ENCODE measurements around the gene SOS1. TPM values are rescaled to one million over a fixed set of nuclear protein-coding genes. Genes with fewer than 3 reads are reported as not detected.

The SOS1 gene
- total and polyA plus RNA-seq, 9 donors, result 14.4 to 70.1 (median 41.8) TPM

- intact Hi-C loops (cut with DNase I), result no loop called here
- Histone ChIP-seq H3K9me3 (no peaks in the 10 kb centered on the region), H3K4me1 (ENCODE audit: insufficient read depth) (peaks cover 3% of the 10 kb centered on the region), H3K27me3 (no peaks in the 10 kb centered on the region), H3K36me3 (no peaks in the 10 kb centered on the region), H3K4me3 (no peak overlapping the region), H3K27ac (no peak overlapping the region)
- DNase-seq, result no peak
- WGBS, 3 donors, result 94 to 95% (median 95%) methylated on average over 3 of the region's 3 CpGs
- TF ChIP-seq EP300 (IDR thresholded peaks at IDR 0.05), result no peak
- TF ChIP-seq POLR2A (IDR thresholded peaks at IDR 0.05), result no peak
- no peak for TF ChIP-seq CTCF (IDR thresholded peaks at IDR 0.05)
Observed at GRCh38 chr2:38978908-38979307, 141.9 kb downstream of the SOS1 start.

- H3K27me3 ChIP-seq, result no peaks in the 10 kb centered on the region
- H3K36me3 ChIP-seq, result no peaks in the 10 kb centered on the region
- peaks cover 3% of the 10 kb centered on the region for H3K4me1 ChIP-seq (ENCODE audit: insufficient read depth)
- no peak overlapping the region for H3K27ac ChIP-seq
- 82 to 89% (median 86%) methylated on average over 5 of the region's 5 CpGs for WGBS, 3 donors
- H3K9me3 ChIP-seq, result no peaks in the 10 kb centered on the region
- TF ChIP-seq POLR2A (IDR thresholded peaks at IDR 0.05), result no peak
- TF ChIP-seq EP300 (IDR thresholded peaks at IDR 0.05), result no peak
- TF ChIP-seq CTCF (IDR thresholded peaks at IDR 0.05), result no peak
- DNase-seq, result no peak
- intact Hi-C loops (cut with DNase I), result no loop called here
- H3K4me3 ChIP-seq, result no peak overlapping the region
Observed at GRCh38 chr2:38978296-38978903, 142.5 kb downstream of the SOS1 start.

- no peak for TF ChIP-seq CTCF (IDR thresholded peaks at IDR 0.05)
- no peak for TF ChIP-seq POLR2A (IDR thresholded peaks at IDR 0.05)
- TF ChIP-seq EP300 (IDR thresholded peaks at IDR 0.05), result no peak
- peaks cover 5% of the 10 kb centered on the region for H3K4me1 ChIP-seq (ENCODE audit: insufficient read depth)
- WGBS, 3 donors, result 96 to 99% (median 98%) methylated on average over 3 of the region's 3 CpGs
- no peaks in the 10 kb centered on the region for H3K36me3 ChIP-seq
- H3K4me3 ChIP-seq, result no peak overlapping the region
- H3K9me3 ChIP-seq, result no peaks in the 10 kb centered on the region
- DNase-seq, result no peak
- H3K27ac ChIP-seq, result no peak overlapping the region
- intact Hi-C loops (cut with DNase I), result no loop called here
- no peaks in the 10 kb centered on the region for H3K27me3 ChIP-seq
Observed at GRCh38 chr2:38977047-38977446, 143.8 kb downstream of the SOS1 start.

GRCh38 chr2:38975042-38975441, 145.8 kb downstream of the SOS1 start:
- intact Hi-C loops (cut with DNase I), result no loop called here
- Histone ChIP-seq H3K4me1 (ENCODE audit: insufficient read depth) (peaks cover 5% of the 10 kb centered on the region), H3K9me3 (no peaks in the 10 kb centered on the region), H3K27ac (peak overlapping the region in 1 of 2 donors; percentile 57), H3K36me3 (no peaks in the 10 kb centered on the region), H3K4me3 (no peak overlapping the region), H3K27me3 (no peaks in the 10 kb centered on the region)
- WGBS, 3 donors, result 8 to 21% (median 13%) methylated on average over 6 of the region's 6 CpGs
- TF ChIP-seq CTCF (IDR thresholded peaks at IDR 0.05) (no peak), EP300 (IDR thresholded peaks at IDR 0.05) (no peak), POLR2A (IDR thresholded peaks at IDR 0.05) (no peak)
- DNase-seq, result no peak

All from ovary (tissue), 9 donors.